B cell (primary cell): ENCODE measurements around the gene INHBB. TPM values are rescaled to one million over a fixed set of nuclear protein-coding genes. Genes with fewer than 3 reads are reported as not detected.
A peak's percentile ranks its signal among the peaks of the same experiment; 100 is the strongest.

ENCODE experiments used
- ATAC-seq: fragments of 200-7000 bp; cut with Tn5 transposase; one replicate; pipeline ENCODE4 v1.10.0; 2021; ENCODE audit warnings: low read depth, mild to moderate bottlenecking, moderate number of reproducible peaks, moderate library complexity
- CTCF ChIA-PET: fragments of 350-600 bp; sonication (Branson Sonifier 250); formaldehyde crosslinking; loops from one replicate; lab custom pipeline; 2021; ENCODE audit warnings: antibody characterized with exemption, inconsistent platforms; lab: Charles Lee
- POLR2A ChIA-PET: fragments of 350-600 bp; sonication (Branson Sonifier 250); formaldehyde crosslinking; loops from one replicate; lab custom pipeline; 2021; ENCODE audit warnings: antibody characterized with exemption; lab: Charles Lee
- DNase-seq: peaks from one replicate; pipeline ENCODE4 v3.0.0; 2013
- H2AFZ ChIP-seq: 2 replicates; pipeline ENCODE4 v1.6.1; 2012; ENCODE audit warnings: mild to moderate bottlenecking, low read depth, low read length; ENCODE audit not compliant: insufficient read depth, poor library complexity, severe bottlenecking
- H3K27ac ChIP-seq, 2 donors: 1 replicate in 1 of 2; 2 replicates in 1 of 2; pipeline ENCODE4 v1.5.1; 2012 to 2013; ENCODE audit warnings: low read length in 2 of 2, mild to moderate bottlenecking in 2 of 2, moderate library complexity in 1 of 2
- H3K27me3 ChIP-seq, 4 experiments: fragments of 200-600 bp in 1 of 4; sonication (generic) in 1 of 4; replicated peaks in 1 of 4; 1 replicate in 2 of 4; 2 replicates in 2 of 4; pipeline versions ENCODE4 v1.6.1 to v1.7.0; 2013 to 2016; ENCODE audit warnings: low read length in 3 of 4, mild to moderate bottlenecking in 2 of 4, mixed read lengths in 1 of 4, moderate library complexity in 1 of 4; ENCODE audit not compliant: insufficient read depth in 4 of 4, control insufficient read depth in 3 of 4; ENCODE audit errors: control extremely low read depth in 1 of 4
- H3K36me3 ChIP-seq, 2 experiments: replicated peaks in 1 of 2; 1 replicate in 1 of 2; 2 replicates in 1 of 2; pipeline versions ENCODE4 v1.6.1 to v1.7.1; 2013; ENCODE audit warnings: low read length in 1 of 2; ENCODE audit not compliant: insufficient read depth in 2 of 2, control insufficient read depth in 1 of 2; ENCODE audit errors: control extremely low read depth in 1 of 2, extremely low read depth in 1 of 2
- H3K4me1 ChIP-seq, 2 donors: fragments of 200-600 bp in 1 of 2; sonication (generic) in 1 of 2; 1 replicate in 1 of 2; 2 replicates in 1 of 2; pipeline versions ENCODE4 v1.5.1 to v1.6.1; 2013 to 2017; ENCODE audit warnings: low read length in 2 of 2; ENCODE audit not compliant: control insufficient read depth in 2 of 2, insufficient read depth in 2 of 2
- H3K4me2 ChIP-seq: replicated peaks from 2 replicates; pipeline ENCODE3; 2012; ENCODE audit warnings: mild to moderate bottlenecking, low read depth, low read length; ENCODE audit not compliant: poor library complexity, severe bottlenecking
- H3K4me3 ChIP-seq, 5 experiments: fragments of 200-600 bp in 1 of 5; sonication (generic) in 1 of 5; 1 replicate in 3 of 5; 2 replicates in 2 of 5; pipeline versions ENCODE4 v1.5.1 to v1.7.0; 2011 to 2016; ENCODE audit warnings: low read length in 4 of 5, mild to moderate bottlenecking in 4 of 5, low read depth in 2 of 5, control low read depth in 1 of 5, moderate library complexity in 1 of 5; ENCODE audit not compliant: insufficient read depth in 1 of 5; ENCODE audit errors: control extremely low read depth in 1 of 5, extremely low read depth in 1 of 5
- H3K79me2 ChIP-seq: fragments of 200-600 bp; sonication (generic); one replicate; pipeline ENCODE4 v1.6.0; 2016; ENCODE audit warnings: low read length; ENCODE audit not compliant: control insufficient read depth, insufficient read depth
- H3K9ac ChIP-seq: fragments of 200-600 bp; sonication (generic); 2 replicates; pipeline ENCODE4 v1.6.1; 2017; ENCODE audit warnings: mild to moderate bottlenecking, low read length, moderate library complexity
- H3K9me3 ChIP-seq, 3 donors: one replicate each; pipeline versions ENCODE4 v1.6.1 to v1.7.1; 2013; ENCODE audit warnings: low read length in 2 of 3; ENCODE audit not compliant: control insufficient read depth in 2 of 3, insufficient read depth in 1 of 3; ENCODE audit errors: control extremely low read depth in 1 of 3
- H4K20me1 ChIP-seq: 2 replicates; pipeline ENCODE4 v1.6.0; 2012; ENCODE audit warnings: mild to moderate bottlenecking, low read length; ENCODE audit not compliant: insufficient read depth, control insufficient read depth, poor library complexity, severe bottlenecking
- H3K27ac Mint-ChIP-seq: one replicate; pipeline ENCODE4 v1.8.0; 2021; ENCODE audit warnings: mixed read lengths
- H3K27me3 Mint-ChIP-seq: one replicate; pipeline ENCODE4 v1.8.0; 2021; ENCODE audit warnings: mixed read lengths
- H3K4me1 Mint-ChIP-seq: one replicate; pipeline ENCODE4 v1.8.0; 2021; ENCODE audit warnings: mixed read lengths
- H3K4me3 Mint-ChIP-seq: one replicate; pipeline ENCODE4 v1.8.0; 2021; ENCODE audit warnings: mixed read lengths
- H3K9me3 Mint-ChIP-seq: one replicate; pipeline ENCODE4 v1.8.0; 2022; ENCODE audit warnings: mixed read lengths; ENCODE audit not compliant: insufficient read depth
- EZH2 ChIP-seq: IDR thresholded peaks from 2 replicates; pipeline ENCODE4 v1.6.1; 2012; ENCODE audit warnings: borderline replicate concordance, low read depth, mild to moderate bottlenecking, moderate library complexity, low read length; ENCODE audit not compliant: insufficient read depth, poor library complexity, severe bottlenecking
- WGBS: methylation state at CpG from one replicate; pipeline ENCODE4 v1.1.5; 2013; ENCODE audit warnings: missing lambda C conversion rate; ENCODE audit not compliant: insufficient coverage; 5-methylcytosine and 5-hydroxymethylcytosine counted together
- intact Hi-C: fragments of 100-400 bp; cut with micrococcal nuclease; formaldehyde crosslinking; loops from one replicate; pipeline ENCODE4 v1.10.0; 2022
- polyA minus RNA-seq: library from RNA; depleted of rRNA, polyadenylated mRNA; stranded (reverse); fragments of >200 nt; gene quantifications from 2 replicates; pipeline ENCODE4 v1.2.3, GENCODE V29; 2012
- polyA plus RNA-seq: library from polyadenylated mRNA; depleted of rRNA; stranded (reverse); fragments of >200 nt; gene quantifications from 2 replicates; pipeline ENCODE4 v1.2.3, GENCODE V29; 2012
- total RNA-seq, 2 donors: library from RNA; stranded (reverse); fragments of 120-200 nt in 1 of 2; gene quantifications; 1 replicate in 1 of 2; 2 replicates in 1 of 2; pipeline versions ENCODE4 v1.2.3 to v1.2.4, GENCODE V29; 2013 to 2022
- TF ChIP-seq, protein P1 (sequence below): fragments of 200-600 bp; IDR thresholded peaks from one replicate; pipeline ENCODE4 v1.8.0; 2022; ENCODE audit warnings: antibody characterized with exemption, mild to moderate bottlenecking

INHBB gene
- not detected in 2 replicates for total RNA-seq
- 0.02 TPM for total RNA-seq (2013)
- polyA plus RNA-seq: 0.03 and 0.04 TPM in 2 replicates
- polyA minus RNA-seq: not detected in 2 replicates

DNA sequence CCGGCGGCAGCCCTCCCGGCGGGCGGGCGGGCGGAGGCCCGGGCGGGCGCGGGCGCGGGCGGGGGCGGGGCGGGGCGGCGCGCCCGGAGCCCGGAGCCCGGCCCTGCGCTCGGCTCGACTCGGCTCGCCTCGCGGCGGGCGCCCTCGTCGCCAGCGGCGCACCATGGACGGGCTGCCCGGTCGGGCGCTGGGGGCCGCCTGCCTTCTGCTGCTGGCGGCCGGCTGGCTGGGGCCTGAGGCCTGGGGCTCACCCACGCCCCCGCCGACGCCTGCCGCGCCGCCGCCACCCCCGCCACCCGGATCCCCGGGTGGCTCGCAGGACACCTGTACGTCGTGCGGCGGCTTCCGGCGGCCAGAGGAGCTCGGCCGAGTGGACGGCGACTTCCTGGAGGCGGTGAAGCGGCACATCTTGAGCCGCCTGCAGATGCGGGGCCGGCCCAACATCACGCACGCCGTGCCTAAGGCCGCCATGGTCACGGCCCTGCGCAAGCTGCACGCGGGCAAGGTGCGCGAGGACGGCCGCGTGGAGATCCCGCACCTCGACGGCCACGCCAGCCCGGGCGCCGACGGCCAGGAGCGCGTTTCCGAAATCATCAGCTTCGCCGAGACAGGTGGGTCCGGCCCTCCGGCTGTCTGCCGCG is at the start of gene INHBB:
Gene INHBB, plus strand, starts transcription at position 111 of the 641 bp plus-strand sequence. Its CDS starts 53 bp downstream, at position 164.
- no peak for ATAC-seq
- Mint-ChIP-seq H3K9me3 (no peaks in the 10 kb centered on the region), H3K27me3 (peaks cover 55% of the 10 kb centered on the region), H3K27ac (no peak within 1 kb of the TSS), H3K4me3 (peak within 1 kb of the TSS; percentile 82), H3K4me1 (peaks cover 26% of the 10 kb centered on the region)
- DNase-seq: peak; percentile 43
- peak within 1 kb of the TSS; percentile 47 for H3K9ac ChIP-seq
- CTCF ChIA-PET: no interaction called here
- TF ChIP-seq EZH2: no peak
- TF ChIP-seq, protein P1, sequence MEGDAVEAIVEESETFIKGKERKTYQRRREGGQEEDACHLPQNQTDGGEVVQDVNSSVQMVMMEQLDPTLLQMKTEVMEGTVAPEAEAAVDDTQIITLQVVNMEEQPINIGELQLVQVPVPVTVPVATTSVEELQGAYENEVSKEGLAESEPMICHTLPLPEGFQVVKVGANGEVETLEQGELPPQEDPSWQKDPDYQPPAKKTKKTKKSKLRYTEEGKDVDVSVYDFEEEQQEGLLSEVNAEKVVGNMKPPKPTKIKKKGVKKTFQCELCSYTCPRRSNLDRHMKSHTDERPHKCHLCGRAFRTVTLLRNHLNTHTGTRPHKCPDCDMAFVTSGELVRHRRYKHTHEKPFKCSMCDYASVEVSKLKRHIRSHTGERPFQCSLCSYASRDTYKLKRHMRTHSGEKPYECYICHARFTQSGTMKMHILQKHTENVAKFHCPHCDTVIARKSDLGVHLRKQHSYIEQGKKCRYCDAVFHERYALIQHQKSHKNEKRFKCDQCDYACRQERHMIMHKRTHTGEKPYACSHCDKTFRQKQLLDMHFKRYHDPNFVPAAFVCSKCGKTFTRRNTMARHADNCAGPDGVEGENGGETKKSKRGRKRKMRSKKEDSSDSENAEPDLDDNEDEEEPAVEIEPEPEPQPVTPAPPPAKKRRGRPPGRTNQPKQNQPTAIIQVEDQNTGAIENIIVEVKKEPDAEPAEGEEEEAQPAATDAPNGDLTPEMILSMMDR: no peak
- peaks cover 26 to 34% of the 10 kb centered on the region in 2 donors for H3K4me1 ChIP-seq
- H3K27ac ChIP-seq: no peak within 1 kb of the TSS
- 3% methylated on average over 99 of the region's 99 CpGs for WGBS
- no peaks in the 10 kb centered on the region for H3K36me3 ChIP-seq
- peak within 1 kb of the TSS in 3 of 5 experiments; percentile 46 to 56 (median 52) for H3K4me3 ChIP-seq
- peak within 1 kb of the TSS; percentile 89 for H3K4me2 ChIP-seq
- H4K20me1 ChIP-seq: no peaks in the 10 kb centered on the region
- peaks cover 0 to 8% (median 0%) of the 10 kb centered on the region in 3 donors for H3K9me3 ChIP-seq
- peak within 1 kb of the TSS; percentile 49 for H2AFZ ChIP-seq
- no peaks in the 10 kb centered on the region for H3K79me2 ChIP-seq
- POLR2A ChIA-PET: no interaction called here
- intact Hi-C loops: no loop called here
- H3K27me3 ChIP-seq: peaks cover 0 to 69% (median 22%) of the 10 kb centered on the region in 4 experiments

DNA sequence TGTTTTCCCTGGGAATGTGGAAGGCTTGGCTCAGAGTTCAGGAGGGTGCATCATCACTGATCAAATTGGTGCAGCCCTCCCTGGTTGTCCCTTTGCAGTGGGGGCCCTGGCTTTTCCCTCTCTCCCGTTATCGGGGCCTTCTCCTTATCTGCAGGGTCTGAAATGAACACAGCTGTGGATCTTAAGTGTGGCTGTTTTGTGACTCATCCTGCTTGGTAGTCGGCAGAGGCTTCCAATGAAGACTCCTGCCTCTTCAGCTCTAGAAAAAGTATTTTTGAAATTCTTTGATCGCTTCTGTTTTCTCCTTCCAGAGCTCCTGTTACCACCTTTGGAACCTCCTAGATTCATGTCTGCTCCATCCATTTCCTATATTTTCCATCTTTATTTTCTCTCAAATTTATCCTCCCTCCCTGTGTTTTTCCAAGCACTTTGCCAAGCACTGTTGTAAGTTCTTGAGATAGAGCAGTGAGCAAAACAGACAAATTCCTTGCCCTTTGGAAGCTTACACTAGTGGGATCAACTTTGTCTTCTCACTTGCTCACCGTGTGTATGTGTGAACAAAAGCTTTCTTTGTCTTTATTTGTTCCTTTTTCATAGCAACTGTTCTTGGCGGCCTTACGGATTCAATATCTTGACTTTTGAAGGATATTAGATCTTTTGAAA is 47.6 kb upstream of the INHBB start:
- no peak for ATAC-seq
- WGBS: 91% methylated on average over 2 of the region's 7 CpGs
- Histone ChIP-seq H3K36me3 (peaks cover 0 to 39% of the 10 kb centered on the region in 2 experiments), H3K27me3 (no peaks in the 10 kb centered on the region), H3K9ac (no peak overlapping the region), H4K20me1 (no peaks in the 10 kb centered on the region), H3K4me3 (no peak overlapping the region), H3K9me3 (no peaks in the 10 kb centered on the region), H3K79me2 (no peaks in the 10 kb centered on the region), H3K27ac (no peak overlapping the region), H3K4me1 (no peaks in the 10 kb centered on the region), H2AFZ (no peak overlapping the region), H3K4me2 (no peak overlapping the region)
- no peaks in the 10 kb centered on the region for H3K27me3 Mint-ChIP-seq
- H3K4me1 Mint-ChIP-seq: peaks cover 15% of the 10 kb centered on the region
- intact Hi-C loops: no loop called here
- no peak for DNase-seq
- TF ChIP-seq, protein P1: no peak
- TF ChIP-seq EZH2: no peak
- ChIA-PET POLR2A (no interaction called here), CTCF (interaction anchor here (2.0 to 4.5 kb wide), 2 partner anchors 14 to 122 kb away, joined by 4 to 24 read pairs; no protein-coding TSS in a partner anchor)
- no peak overlapping the region for H3K27ac Mint-ChIP-seq
- H3K9me3 Mint-ChIP-seq: no peaks in the 10 kb centered on the region
- H3K4me3 Mint-ChIP-seq: no peak overlapping the region
